ENCODE data around the gene RASD1.
A peak's percentile ranks its signal among the peaks of the same experiment; 100 is the strongest.
"Not testable (repeated sequence)": the region's sequence is repeated elsewhere in the genome, so short reads cannot be mapped to it uniquely, and the experiment has no call there.

RASD1 gene

GRCh38 chr17:17497065-17497844 is 1.1 kb upstream of the RASD1 start:
- no peak for DNase-seq (ENCODE audit: low read depth)

- no peak for DNase-seq (ENCODE audit: low read depth)
These were observed 533 bp downstream of the RASD1 start for GRCh38 chr17:17495536-17496188.

- DNase-seq (ENCODE audit: low read depth) = no peak
These were observed 1.2 kb downstream of the RASD1 start for GRCh38 chr17:17494870-17495535.

GRCh38 chr17:17494499-17494869 is 1.7 kb downstream of the RASD1 start:
- DNase-seq (ENCODE audit: low read depth) = no peak

GRCh38 chr17:17493986-17494466 is 2.2 kb downstream of the RASD1 start:
- DNase-seq (ENCODE audit: low read depth) = no peak

GRCh38 chr17:17493249-17493985 is 2.8 kb downstream of the RASD1 start:
- DNase-seq (ENCODE audit: low read depth) = no peak

GRCh38 chr17:17492571-17492970 is 3.6 kb downstream of the RASD1 start:
- DNase-seq (ENCODE audit: low read depth) = no peak

- no peak for DNase-seq (ENCODE audit: low read depth)
These were observed 4.1 kb downstream of the RASD1 start for GRCh38 chr17:17492085-17492484.

GRCh38 chr17:17491546-17491988 is 4.6 kb downstream of the RASD1 start:
- DNase-seq (ENCODE audit: low read depth) = no peak

GRCh38 chr17:17491031-17491471 is 5.1 kb downstream of the RASD1 start:
- no peak for DNase-seq (ENCODE audit: low read depth)

- no peak for DNase-seq (ENCODE audit: low read depth)
These were observed 8.2 kb downstream of the RASD1 start for GRCh38 chr17:17487998-17488397.

GRCh38 chr17:17486416-17486815 is 9.8 kb downstream of the RASD1 start:
- not testable (repeated sequence) for DNase-seq (ENCODE audit: low read depth)

GRCh38 chr17:17485420-17485819 is 10.8 kb downstream of the RASD1 start:
- no peak for DNase-seq (ENCODE audit: low read depth)

GRCh38 chr17:17484451-17484899 is 11.7 kb downstream of the RASD1 start:
- no peak for DNase-seq (ENCODE audit: low read depth)

- DNase-seq (ENCODE audit: low read depth) = no peak
These were observed 14.3 kb downstream of the RASD1 start for GRCh38 chr17:17481860-17482259.

- no peak for DNase-seq (ENCODE audit: low read depth)
These were observed 15.5 kb downstream of the RASD1 start for GRCh38 chr17:17480593-17481148.

GRCh38 chr17:17479209-17479608 is 17.0 kb downstream of the RASD1 start:
- no peak for DNase-seq (ENCODE audit: low read depth)

- peak; percentile 91 for DNase-seq (ENCODE audit: low read depth)
These were observed 19.2 kb downstream of the RASD1 start, which contains the start of gene MED9 for GRCh38 chr17:17476865-17477467. Gene MED9, plus strand, starts transcription at chr17:17477000. Its CDS starts 42 bp downstream, at chr17:17477042.

GRCh38 chr17:17474341-17474740 is 21.9 kb downstream of the RASD1 start:
- no peak for DNase-seq (ENCODE audit: low read depth)

GRCh38 chr17:17472333-17472920 is 23.8 kb downstream of the RASD1 start:
- no peak for DNase-seq (ENCODE audit: low read depth)

GRCh38 chr17:17469996-17470395 is 26.2 kb downstream of the RASD1 start:
- no peak for DNase-seq (ENCODE audit: low read depth)
